ENCODE data around the gene GABRG1.

The GABRG1 gene

DNA sequence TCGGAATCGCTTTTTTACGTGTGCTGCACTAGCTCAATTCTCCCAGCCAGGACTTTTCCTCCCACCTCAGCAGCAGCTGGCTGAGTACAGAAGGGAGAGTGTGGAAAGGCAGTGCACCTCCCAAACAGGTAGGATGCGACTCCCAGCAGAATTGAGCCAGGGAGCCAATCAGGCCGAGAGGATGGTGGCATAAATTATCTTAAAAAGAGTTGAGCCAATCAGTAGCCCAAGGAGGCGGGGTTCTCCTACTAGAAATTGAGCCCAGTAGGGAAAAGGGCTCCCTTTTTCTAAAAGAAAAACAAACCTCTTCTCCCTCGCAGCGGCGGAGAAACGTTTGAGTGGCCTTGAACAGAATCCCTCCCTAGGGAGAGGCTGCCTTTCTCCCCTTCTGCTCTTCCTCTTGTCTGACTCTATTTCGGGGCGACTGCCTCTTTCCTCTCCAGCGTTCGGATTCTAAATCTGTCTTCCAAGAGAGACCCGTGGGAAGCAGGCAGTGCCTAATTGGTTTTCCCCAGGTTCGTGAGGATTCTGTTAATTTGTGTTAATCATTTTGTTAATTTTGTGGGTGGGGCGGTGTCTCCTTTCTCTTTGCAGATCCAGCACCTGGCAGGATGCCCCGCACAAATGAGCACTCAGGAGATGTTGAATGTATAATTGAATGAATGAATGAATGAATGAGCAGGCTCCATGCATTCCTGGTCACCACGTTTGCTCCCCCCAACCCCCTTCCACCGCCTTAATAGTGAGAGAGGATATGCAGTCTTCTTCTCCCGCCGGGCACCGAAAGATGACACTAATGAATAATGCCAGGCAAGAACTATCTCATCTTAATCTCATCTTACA lies at the start of gene GABRG1:
Gene GABRG1 (minus strand): TSS at position 142 of the 843 bp plus-strand sequence. CDS start 141 bp downstream, at position 1.
- no peak for DNase-seq (ENCODE audit: low read depth)

GRCh38 chr4:46146993-46147392 lies 23.1 kb upstream of the GABRG1 start:
- no peak for DNase-seq (ENCODE audit: low read depth)

- no peak for DNase-seq (ENCODE audit: low read depth)
These were observed 7.7 kb upstream of the GABRG1 start for GRCh38 chr4:46131498-46132057.

GRCh38 chr4:46124773-46125413 lies 1.0 kb upstream of the GABRG1 start:
- DNase-seq (ENCODE audit: low read depth): no peak

DNA sequence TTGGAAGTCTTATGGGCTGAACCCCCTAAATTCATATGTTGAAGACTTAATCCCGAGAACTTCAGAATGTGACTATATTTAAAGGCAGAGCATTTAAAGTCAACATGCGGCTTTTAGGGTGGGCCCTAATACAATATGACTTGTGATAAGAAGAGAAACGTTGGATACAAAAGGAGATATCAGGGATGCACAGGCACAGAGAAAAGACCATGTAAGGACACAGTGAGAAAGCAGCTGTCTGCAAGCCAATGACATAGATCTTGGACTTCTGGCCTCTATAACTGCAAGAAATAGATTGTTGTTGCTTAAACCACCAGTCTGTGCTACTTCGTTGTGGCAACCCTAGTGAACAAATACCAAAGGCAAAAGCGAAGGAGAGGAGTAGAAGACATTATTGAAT lies 42.2 kb downstream of the GABRG1 start:
- DNase-seq (ENCODE audit: low read depth): no peak

DNA sequence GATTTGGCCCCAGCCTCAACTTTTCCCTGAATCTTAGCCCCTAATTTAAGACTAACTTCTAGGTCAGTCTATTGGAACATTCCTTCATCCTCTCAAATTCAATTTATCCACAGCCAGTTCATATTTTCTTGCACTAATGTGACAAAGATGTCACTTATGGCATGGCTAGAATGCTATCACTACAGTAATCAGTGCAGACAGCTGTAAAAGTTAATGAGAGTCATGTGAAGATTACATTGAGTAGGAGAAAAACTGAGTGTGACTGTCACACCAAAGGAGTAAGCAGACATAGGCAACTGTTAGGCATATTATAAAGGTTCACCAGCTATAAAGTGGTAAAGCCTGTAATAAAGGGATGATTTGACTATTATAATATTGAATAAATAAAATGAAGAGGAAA lies 42.6 kb downstream of the GABRG1 start:
- no peak for DNase-seq (ENCODE audit: low read depth)

GRCh38 chr4:46073778-46074177 lies 50.1 kb downstream of the GABRG1 start:
- no peak for DNase-seq (ENCODE audit: low read depth)

DNA sequence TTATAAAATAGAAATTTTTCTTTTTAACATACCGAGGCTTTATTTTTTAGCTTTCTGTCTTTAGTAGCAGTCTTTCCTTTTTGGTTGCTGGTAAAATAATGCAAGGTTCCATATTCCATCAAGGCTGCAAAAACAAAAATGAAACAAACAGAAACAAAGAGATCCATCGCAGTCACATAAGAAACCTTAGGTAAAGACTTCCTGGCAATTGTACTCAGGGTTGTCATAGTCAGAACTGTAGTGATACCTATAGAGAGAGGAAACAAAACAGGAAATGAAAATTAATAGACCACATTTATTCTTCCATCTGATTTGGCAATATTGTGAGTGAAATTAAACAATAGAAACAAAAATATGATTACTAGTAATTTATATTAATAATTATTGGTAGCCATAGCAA lies 72.5 kb downstream of the GABRG1 start:
- no peak for DNase-seq (ENCODE audit: low read depth)

- DNase-seq (ENCODE audit: low read depth): no peak
These were observed 91.8 kb downstream of the GABRG1 start for GRCh38 chr4:46032056-46032455.

- DNase-seq (ENCODE audit: low read depth): no peak
These were observed 107.5 kb downstream of the GABRG1 start for GRCh38 chr4:46016306-46016705.

DNA sequence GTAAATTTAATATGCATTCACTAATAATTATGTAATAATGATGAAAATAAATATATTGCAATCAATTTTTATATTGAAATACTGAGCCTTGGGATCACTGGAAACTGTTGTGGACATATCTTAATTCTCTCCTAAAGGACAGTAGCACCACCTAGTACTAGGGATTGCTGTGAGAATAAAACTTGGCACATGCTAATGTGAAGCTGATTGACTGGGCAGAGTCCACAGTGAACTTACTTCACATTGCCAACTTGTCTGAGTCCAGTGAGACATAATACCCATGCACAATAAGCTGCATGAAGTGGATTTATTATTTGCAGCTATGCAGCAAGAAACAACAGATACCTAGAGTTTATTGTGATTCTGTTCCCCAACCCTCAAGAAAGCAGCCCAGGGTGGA lies 131.1 kb downstream of the GABRG1 start:
- DNase-seq (ENCODE audit: low read depth): no peak

GRCh38 chr4:45989775-45990174 lies 134.1 kb downstream of the GABRG1 start:
- DNase-seq (ENCODE audit: low read depth): no peak

GRCh38 chr4:45987858-45988257 lies 136.0 kb downstream of the GABRG1 start:
- DNase-seq (ENCODE audit: low read depth): no peak

Measured in HS-27A (cell line).